ENCODE measurements around the gene ACTL10. TPM values are rescaled to one million over a fixed set of nuclear protein-coding genes. Genes with fewer than 3 reads are reported as not detected.

The ACTL10 gene
- total and polyA plus RNA-seq, 2 of the 13 experiments (the other 11 are each of a cell fraction or from before 2014, with no cell fraction given), result not detected

GRCh38 chr20:33663161-33664084, 3.3 kb upstream of the ACTL10 start (continued):
- TF ChIP-seq ZBED4 (CRISPR knock-in tag; IDR thresholded peaks at IDR 0.05; ENCODE audit: borderline replicate concordance), result no peak
- peak; percentile 42; the same call in 1 of the 2 replicates for TF ChIP-seq SKIL (CRISPR knock-in tag; IDR thresholded peaks at IDR 0.05; ENCODE audit: borderline replicate concordance)
- peak; percentile 91 for TF ChIP-seq POGK (CRISPR knock-in tag; conservative IDR thresholded peaks at IDR 0.05)
- TF ChIP-seq ZUFSP (CRISPR knock-in tag; IDR thresholded peaks at IDR 0.05; ENCODE audit: borderline replicate concordance), result no peak
- TF ChIP-seq ZNF616 (CRISPR knock-in tag; IDR thresholded peaks at IDR 0.05; ENCODE audit: low read depth), result peak; percentile 34
- TF ChIP-seq ZNF781 (CRISPR knock-in tag; IDR thresholded peaks at IDR 0.05; ENCODE audit: borderline replicate concordance, not compliant biosample characterization), result no peak
- TF ChIP-seq HOXD1 (CRISPR knock-in tag; IDR thresholded peaks at IDR 0.05), result 0 out of 2 replicates have a peak, but pooled peaks have one; percentile 16
- TF ChIP-seq ZZZ3 (CRISPR knock-in tag; IDR thresholded peaks at IDR 0.05; ENCODE audit: borderline replicate concordance), result peak; percentile 34; the same call in 1 of the 2 replicates
- TF ChIP-seq ZNF496 (CRISPR knock-in tag; IDR thresholded peaks at IDR 0.05; ENCODE audit: insufficient replicate concordance), result no peak
- peak; percentile 90; the same call in 1 of the 2 replicates for TF ChIP-seq ZNF567 (CRISPR knock-in tag; IDR thresholded peaks at IDR 0.05; ENCODE audit: borderline replicate concordance)
- TF ChIP-seq ZNF274 (CRISPR knock-in tag; IDR thresholded peaks at IDR 0.05), result peak; percentile 96
- peak; percentile 76 for TF ChIP-seq YEATS4 (CRISPR knock-in tag; IDR thresholded peaks at IDR 0.05; ENCODE audit: borderline replicate concordance)
- TF ChIP-seq REPIN1 (CRISPR knock-in tag; IDR thresholded peaks at IDR 0.05; ENCODE audit: borderline replicate concordance, low read depth), result peak; percentile 93
- peak; percentile 79; the same call in 1 of the 2 replicates for TF ChIP-seq ZNF225 (CRISPR knock-in tag; IDR thresholded peaks at IDR 0.05)
- peak; percentile 87 for TF ChIP-seq SALL2 (CRISPR knock-in tag; IDR thresholded peaks at IDR 0.05)
- TF ChIP-seq ZNF841 (CRISPR knock-in tag; IDR thresholded peaks at IDR 0.05; ENCODE audit: borderline replicate concordance), result no peak
- TF ChIP-seq NCOR1 (IDR thresholded peaks at IDR 0.05; ENCODE audit: borderline replicate concordance, low read length), result no peak
